ENCODE measurements around the gene ULK2. TPM values are rescaled to one million over a fixed set of nuclear protein-coding genes. Genes with fewer than 3 reads are reported as not detected.

ULK2 gene
- total RNA-seq, 1 experiment from 2014 or later: 30.2 TPM

DNA sequence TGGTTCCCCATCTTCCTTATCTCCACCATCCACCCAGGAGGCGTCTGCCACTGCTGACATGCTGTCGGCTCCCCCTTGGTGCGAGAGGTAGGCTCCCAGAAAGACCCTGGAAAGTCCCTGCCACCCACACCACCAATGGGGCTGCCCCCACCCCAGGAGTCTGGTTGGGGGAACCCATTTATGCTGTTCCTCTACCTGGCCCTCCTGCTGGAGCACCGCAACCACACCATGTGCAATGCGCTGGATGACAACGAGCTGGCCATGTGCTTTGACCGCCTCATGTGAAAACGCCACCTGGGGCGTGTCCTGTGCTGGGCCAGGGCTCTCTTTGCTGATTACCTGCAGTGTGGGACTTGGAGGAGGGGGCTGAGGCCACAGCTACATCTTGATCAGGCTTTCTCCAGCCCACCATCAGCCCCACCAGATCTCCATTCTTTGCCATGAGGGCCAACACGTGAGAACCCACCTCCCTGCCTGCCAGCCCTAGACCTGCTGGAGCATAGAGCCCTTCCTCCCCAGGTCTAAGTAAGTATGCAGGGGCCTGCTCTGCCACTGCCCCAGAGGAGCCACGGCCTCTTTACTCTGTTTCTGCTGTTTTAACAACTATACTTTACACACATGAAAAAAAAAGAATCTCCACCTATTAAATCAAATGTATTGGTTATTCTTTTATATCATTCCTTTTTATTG, 111.8 kb downstream of the ULK2 start:
- TF ChIP-seq CTCF (conservative IDR thresholded peaks at IDR 0.05; ENCODE audit: low read depth, low read length) (no peak), EZH2 (IDR thresholded peaks at IDR 0.05; ENCODE audit: low read length, unreplicated experiment) (no peak), EZH2phosphoT487 (IDR thresholded peaks at IDR 0.05; ENCODE audit: borderline replicate concordance, low read length) (no peak)
- no TSS peak for BruUV-seq (replicated peaks)
- Histone ChIP-seq H3K4me2 (ENCODE audit: low read length) (no peak overlapping the region), H2AFZ (ENCODE audit: low read length) (no peak overlapping the region), H3K9ac (ENCODE audit: low read length) (no peak overlapping the region), H3F3A (ENCODE audit: low read length, unreplicated experiment) (peaks cover 4% of the 10 kb centered on the region), H3K36me3 (ENCODE audit: low read depth, low read length) (no peaks in the 10 kb centered on the region), H3K9me3 (ENCODE audit: low read length) (no peaks in the 10 kb centered on the region), H3K79me2 (ENCODE audit: low read length) (no peaks in the 10 kb centered on the region), H4K20me1 (ENCODE audit: low read length) (no peaks in the 10 kb centered on the region), H3K9me2 (replicated peaks; ENCODE audit: low read length) (no peaks in the 10 kb centered on the region), H3K4me3 (ENCODE audit: low read length) (no peak overlapping the region), H3K27ac (ENCODE audit: low read length) (no peak overlapping the region), H3K27me3 (ENCODE audit: low read length) (no peaks in the 10 kb centered on the region), H3K4me1 (ENCODE audit: insufficient read depth, low read length) (peaks cover 29% of the 10 kb centered on the region)
- ATAC-seq: no peak
- POLR2A ChIA-PET (ENCODE audit: unreplicated experiment): no interaction called here
- DNase-seq: no peak
- CTCF ChIA-PET: interaction anchor here (0.6 kb wide), 1 partner anchor 224 kb away, joined by 3 read pairs; no protein-coding TSS in a partner anchor
- intact Hi-C loops (cut with micrococcal nuclease): no loop called here

DNA sequence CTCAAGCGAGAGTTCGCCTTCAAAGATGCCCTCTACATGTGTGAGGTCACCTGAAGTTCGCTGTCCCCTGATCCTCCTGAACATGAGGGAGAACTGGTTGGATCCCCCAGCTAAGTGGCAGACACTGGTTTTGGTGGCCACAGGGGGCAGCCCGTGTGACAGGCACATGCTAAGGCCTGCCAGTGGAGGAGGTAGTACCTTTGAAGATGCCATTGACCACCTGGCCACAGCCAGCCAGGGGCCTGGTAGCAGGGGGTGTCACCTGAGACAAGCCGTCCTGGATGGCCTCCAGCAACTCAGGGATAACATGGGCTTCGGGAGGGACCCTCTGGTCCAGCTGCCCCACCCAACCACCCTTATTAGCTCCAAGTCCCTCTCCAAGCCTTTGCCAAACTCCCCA, 112.3 kb downstream of the ULK2 start:
- H3K4me1 ChIP-seq (ENCODE audit: insufficient read depth, low read length): peaks cover 34% of the 10 kb centered on the region
- no peak for DNase-seq
- no peak overlapping the region for H3K4me3 ChIP-seq (ENCODE audit: low read length)
- intact Hi-C loops (cut with micrococcal nuclease): no loop called here
- CTCF ChIA-PET: interaction anchor here (0.6 kb wide), 1 partner anchor 224 kb away, joined by 3 read pairs; no protein-coding TSS in a partner anchor
- H3K27me3 ChIP-seq (ENCODE audit: low read length): no peaks in the 10 kb centered on the region
- TF ChIP-seq EZH2phosphoT487 (IDR thresholded peaks at IDR 0.05; ENCODE audit: borderline replicate concordance, low read length) (no peak), EZH2 (IDR thresholded peaks at IDR 0.05; ENCODE audit: low read length, unreplicated experiment) (no peak)
- peaks cover 4% of the 10 kb centered on the region for H3F3A ChIP-seq (ENCODE audit: low read length, unreplicated experiment)
- no peaks in the 10 kb centered on the region for H3K36me3 ChIP-seq (ENCODE audit: low read depth, low read length)
- no peaks in the 10 kb centered on the region for H3K79me2 ChIP-seq (ENCODE audit: low read length)
- ATAC-seq: no peak
- no peak overlapping the region for H3K27ac ChIP-seq (ENCODE audit: low read length)
- no peaks in the 10 kb centered on the region for H3K9me2 ChIP-seq (replicated peaks; ENCODE audit: low read length)
- no peaks in the 10 kb centered on the region for H3K9me3 ChIP-seq (ENCODE audit: low read length)
- no peaks in the 10 kb centered on the region for H4K20me1 ChIP-seq (ENCODE audit: low read length)
- H3K4me2 ChIP-seq (ENCODE audit: low read length): no peak overlapping the region
- POLR2A ChIA-PET (ENCODE audit: unreplicated experiment): interaction anchor here (0.7 kb wide), 1 partner anchor 9 kb away, joined by 4 read pairs; no protein-coding TSS in a partner anchor
- H3K9ac ChIP-seq (ENCODE audit: low read length): no peak overlapping the region
- H2AFZ ChIP-seq (ENCODE audit: low read length): no peak overlapping the region
- no TSS peak for BruUV-seq (replicated peaks)

GRCh38 chr17:19753661-19754463, 113.9 kb downstream of the ULK2 start:
- no peaks in the 10 kb centered on the region for H3K27me3 ChIP-seq (ENCODE audit: low read length)
- ChIA-PET CTCF (interaction anchor here (0.5 to 1.3 kb wide), 4 partner anchors 9 to 237 kb away, joined by 4 to 8 read pairs (median 5); no protein-coding TSS in a partner anchor), POLR2A (ENCODE audit: unreplicated experiment) (interaction anchor here (0.6 kb wide), 1 partner anchor 82 kb away, joined by 4 read pairs; no protein-coding TSS in a partner anchor)
- H3K9me2 ChIP-seq (replicated peaks; ENCODE audit: low read length): no peaks in the 10 kb centered on the region
- no peaks in the 10 kb centered on the region for H3K36me3 ChIP-seq (ENCODE audit: low read depth, low read length)
- H2AFZ ChIP-seq (ENCODE audit: low read length): peak overlapping the region; percentile 15
- peak; percentile 47 for ATAC-seq
- H3K79me2 ChIP-seq (ENCODE audit: low read length): no peaks in the 10 kb centered on the region
- no TSS peak for BruUV-seq (replicated peaks)
- intact Hi-C loops (cut with micrococcal nuclease): loop anchor here (1.0 to 5.0 kb wide), 2 partner anchors 106 to 242 kb away; partner anchors contain the start of gene ALDH3A2
- no peaks in the 10 kb centered on the region for H3K9me3 ChIP-seq (ENCODE audit: low read length)
- H3K4me1 ChIP-seq (ENCODE audit: insufficient read depth, low read length): peaks cover 42% of the 10 kb centered on the region
- no peaks in the 10 kb centered on the region for H4K20me1 ChIP-seq (ENCODE audit: low read length)
- peak overlapping the region; percentile 52 for H3K4me2 ChIP-seq (ENCODE audit: low read length)
- TF ChIP-seq EZH2 (IDR thresholded peaks at IDR 0.05; ENCODE audit: low read length, unreplicated experiment): no peak
- TF ChIP-seq CTCF (conservative IDR thresholded peaks at IDR 0.05; ENCODE audit: low read depth, low read length): peak; percentile 97
- no peak for TF ChIP-seq EZH2phosphoT487 (IDR thresholded peaks at IDR 0.05; ENCODE audit: borderline replicate concordance, low read length)
- peak; percentile 88 for DNase-seq
- H3F3A ChIP-seq (ENCODE audit: low read length, unreplicated experiment): peaks cover 4% of the 10 kb centered on the region
- H3K9ac ChIP-seq (ENCODE audit: low read length): peak overlapping the region; percentile 82
- peak overlapping the region; percentile 6; the same call in 1 of the 2 replicates for H3K4me3 ChIP-seq (ENCODE audit: low read length)
- peak overlapping the region; percentile 97 for H3K27ac ChIP-seq (ENCODE audit: low read length)

Data from PC-3 (cell line).